HCT116 (cell line): Measurements from ENCODE around the gene ERC2. TPM values are rescaled to one million over a fixed set of nuclear protein-coding genes. Genes with fewer than 3 reads are reported as not detected.

Experiments
- ATAC-seq: fragments of 200-7000 bp; cut with Tn5 transposase; 2 replicates; pipeline ENCODE4 v1.9.1; 2020; ENCODE audit warnings: mild to moderate bottlenecking, moderate library complexity
- BruUV-seq: library from RNA; stranded (reverse); fragments of 400-500 nt; replicated peaks from 2 replicates; lab custom pipeline; 2021; lab: Mats Ljungman, UMichigan
- CTCF ChIA-PET: fragments of 300-600 bp; sonication (Branson Sonifier 250); formaldehyde crosslinking; loops from one replicate; lab custom pipeline; 2021; ENCODE audit warnings: antibody characterized with exemption; lab: Charles Lee
- POLR2A ChIA-PET: fragments of 300-600, 350-600 bp; sonication (Branson Sonifier 250); formaldehyde crosslinking; loops from one replicate; lab custom pipeline; 2021; ENCODE audit warnings: antibody characterized with exemption; lab: Charles Lee
- RAD21 ChIA-PET, 2 experiments: fragments of 300-600 bp; sonication (Branson Sonifier 250); formaldehyde crosslinking; loops; one replicate each; lab custom pipeline; 2023; ENCODE audit warnings: low total read pairs in 2 of 2; ENCODE audit not compliant: uncharacterized antibody in 2 of 2, unreplicated experiment in 2 of 2, low non-redundant PET in 1 of 2; lab: Charles Lee
- DNase-seq: peaks from one replicate; pipeline ENCODE4 v3.0.0-alpha.2; 2010; ENCODE audit warnings: low read depth, low spot score
- H2AFZ ChIP-seq: fragments of 200-600 bp; shearing (Covaris generic), sonication (generic); 2 replicates; pipeline ENCODE4 v1.6.1; 2017; ENCODE audit warnings: low read depth, mixed run types, mixed read lengths, antibody characterized with exemption, low read length; ENCODE audit not compliant: poor library complexity, severe bottlenecking
- H3K27ac ChIP-seq: 2 replicates; pipeline ENCODE4 v1.5.1; 2012; ENCODE audit warnings: low read depth, low read length
- H3K27me3 ChIP-seq: fragments of 200-600 bp; sonication (generic); 2 replicates; pipeline ENCODE4 v1.6.1; 2016; ENCODE audit warnings: mixed run types, low read length, mixed read lengths; ENCODE audit not compliant: insufficient read depth
- H3K36me3 ChIP-seq, 2 experiments: fragments of 200-500 bp in 1 of 2; fragments of 200-600 bp in 1 of 2; sonication (Bioruptor generic) in 1 of 2; sonication (generic) in 1 of 2; 2 replicates each; pipeline versions ENCODE4 v1.5.1 to v1.6.1; 2014 to 2016; ENCODE audit warnings: low read length in 2 of 2, inconsistent platforms in 1 of 2, mixed read lengths in 1 of 2, mixed run types in 1 of 2; ENCODE audit not compliant: insufficient read depth in 2 of 2, control insufficient read depth in 1 of 2
- H3K4me1 ChIP-seq, 2 experiments: fragments of 200-600 bp in 1 of 2; sonication (generic) in 1 of 2; 2 replicates each; pipeline versions ENCODE4 v1.5.1 to v1.6.1; 2012 to 2017; ENCODE audit warnings: low read length in 2 of 2, inconsistent platforms in 1 of 2, mild to moderate bottlenecking in 1 of 2, mixed read lengths in 1 of 2, mixed run types in 1 of 2, moderate library complexity in 1 of 2; ENCODE audit not compliant: insufficient read depth in 2 of 2, control insufficient read depth in 1 of 2
- H3K4me2 ChIP-seq: fragments of 200-600 bp; sonication (generic); 2 replicates; pipeline ENCODE4 v1.6.1; 2017; ENCODE audit warnings: mixed run types, low read length, mixed read lengths
- H3K4me3 ChIP-seq, 2 experiments: fragments of 200-600 bp in 1 of 2; sonication (generic) in 1 of 2; replicated peaks in 1 of 2; 2 replicates each; pipeline ENCODE4 v1.5.1; 2011 to 2016; ENCODE audit warnings: low read length in 2 of 2, control low read depth in 1 of 2, low read depth in 1 of 2, mild to moderate bottlenecking in 1 of 2, mixed read lengths in 1 of 2, mixed run types in 1 of 2
- H3K79me2 ChIP-seq: fragments of 200-600 bp; sonication (generic); 2 replicates; pipeline ENCODE4 v1.6.1; 2017; ENCODE audit warnings: mild to moderate bottlenecking, mixed run types, low read length, moderate library complexity, mixed read lengths; ENCODE audit not compliant: insufficient read depth
- H3K9ac ChIP-seq: fragments of 200-600 bp; sonication (generic); 2 replicates; pipeline ENCODE4 v1.6.1; 2016; ENCODE audit warnings: low read length, mixed read lengths
- H3K9me2 ChIP-seq: fragments of 200-600 bp; sonication (generic), shearing (Covaris generic); 2 replicates; pipeline ENCODE4 v1.6.1; 2017; ENCODE audit warnings: mixed run types, mild to moderate bottlenecking, moderate library complexity; ENCODE audit not compliant: insufficient read depth
- H3K9me3 ChIP-seq, 2 experiments: fragments of 200-500 bp in 1 of 2; fragments of 200-600 bp in 1 of 2; sonication (Bioruptor generic) in 1 of 2; sonication (generic) in 1 of 2; 2 replicates each; pipeline ENCODE4 v1.6.1; 2014 to 2017; ENCODE audit warnings: low read length in 2 of 2, mixed read lengths in 2 of 2, inconsistent platforms in 1 of 2, low read depth in 1 of 2, mild to moderate bottlenecking in 1 of 2, mixed run types in 1 of 2, moderate library complexity in 1 of 2; ENCODE audit not compliant: control insufficient read depth in 1 of 2, insufficient read depth in 1 of 2
- H4K20me1 ChIP-seq: fragments of 200-600 bp; sonication (generic), shearing (Covaris generic); 2 replicates; pipeline ENCODE4 v1.6.1; 2017; ENCODE audit warnings: mixed run types, mild to moderate bottlenecking, moderate library complexity; ENCODE audit not compliant: insufficient read depth
- CEBPB ChIP-seq: IDR thresholded peaks from 2 replicates; pipeline ENCODE4 v1.6.1; 2012; ENCODE audit warnings: low read depth
- ELF1 ChIP-seq: IDR thresholded peaks from 2 replicates; pipeline ENCODE4 v1.6.1; 2012; ENCODE audit warnings: low read depth, borderline replicate concordance
- EZH2 ChIP-seq: fragments of 200-600 bp; sonication (generic); IDR thresholded peaks from 2 replicates; pipeline ENCODE4 v1.6.1; 2017; ENCODE audit warnings: antibody characterized with exemption, mixed run types
- JUND ChIP-seq: IDR thresholded peaks from 2 replicates; pipeline ENCODE4 v1.6.1; 2012
- SP1 ChIP-seq: IDR thresholded peaks from 2 replicates; pipeline ENCODE4 v1.6.1; 2012; ENCODE audit warnings: low read depth
- SRF ChIP-seq: IDR thresholded peaks from 2 replicates; pipeline ENCODE4 v1.6.1; 2012; ENCODE audit warnings: low read depth
- TCF7L2 ChIP-seq: IDR thresholded peaks from 2 replicates; pipeline ENCODE4 v1.7.0; 2011; ENCODE audit warnings: borderline replicate concordance, inconsistent platforms; ENCODE audit not compliant: insufficient read depth, insufficient read length; ENCODE audit errors: extremely low read depth
- intact Hi-C: fragments of 100-400 bp; cut with micrococcal nuclease; formaldehyde crosslinking; loops from 2 replicates; pipeline ENCODE4 v1.10.0; 2022
- total RNA-seq: library from RNA; stranded (reverse); gene quantifications from one replicate; pipeline ENCODE4 v1.2.1, GENCODE V29; 2021; ENCODE audit not compliant: unreplicated experiment

Gene ERC2
- total RNA-seq, 1 experiment from 2014 or later: not detected

GRCh38 chr3:56123487-56123886 lies 344.8 kb downstream of the ERC2 start:
- Histone ChIP-seq H2AFZ (no peak overlapping the region), H3K9ac (no peak overlapping the region), H3K9me2 (no peaks in the 10 kb centered on the region), H3K4me2 (no peak overlapping the region), H3K79me2 (no peaks in the 10 kb centered on the region), H3K36me3 (no peaks in the 10 kb centered on the region), H3K4me1 (no peaks in the 10 kb centered on the region), H3K4me3 (no peak overlapping the region), H3K27ac (no peak overlapping the region), H3K27me3 (no peaks in the 10 kb centered on the region), H3K9me3 (no peaks in the 10 kb centered on the region), H4K20me1 (no peaks in the 10 kb centered on the region)
- intact Hi-C loops: no loop called here
- no peak for DNase-seq
- POLR2A ChIA-PET: no interaction called here
- BruUV-seq: no TSS peak
- CTCF ChIA-PET: no interaction called here
- ATAC-seq: no peak
- TF ChIP-seq CEBPB (no peak), EZH2 (no peak), JUND (no peak), ELF1 (no peak), SRF (no peak), SP1 (no peak)
- RAD21 ChIA-PET: no interaction called here

DNA sequence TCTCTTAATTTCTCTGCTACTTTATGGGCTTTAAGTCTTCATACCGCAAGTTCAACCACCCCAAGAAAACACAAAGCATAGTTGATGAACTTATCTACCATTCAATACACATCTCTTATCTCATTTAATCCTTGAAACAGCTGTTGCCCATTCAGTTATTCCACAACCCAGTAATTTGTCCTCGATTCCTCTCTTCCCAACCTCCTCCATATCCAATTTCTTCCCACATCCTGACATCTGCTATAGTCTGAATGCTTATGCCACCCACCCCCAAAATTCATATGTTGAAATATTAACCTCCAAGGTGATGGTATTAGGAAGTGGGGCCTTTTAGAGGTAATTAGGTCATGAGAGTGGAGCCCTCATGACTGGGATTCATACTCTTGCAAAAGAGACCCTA lies 345.4 kb downstream of the ERC2 start:
- Histone ChIP-seq H3K27me3 (no peaks in the 10 kb centered on the region), H3K4me1 (no peaks in the 10 kb centered on the region), H3K9ac (no peak overlapping the region), H3K79me2 (no peaks in the 10 kb centered on the region), H3K9me2 (no peaks in the 10 kb centered on the region), H3K9me3 (no peaks in the 10 kb centered on the region), H4K20me1 (no peaks in the 10 kb centered on the region), H3K27ac (no peak overlapping the region), H3K4me2 (no peak overlapping the region), H3K4me3 (no peak overlapping the region), H3K36me3 (no peaks in the 10 kb centered on the region), H2AFZ (no peak overlapping the region)
- POLR2A ChIA-PET: no interaction called here
- ATAC-seq (no peak), DNase-seq (no peak)
- intact Hi-C loops: no loop called here
- BruUV-seq: no TSS peak
- CTCF ChIA-PET: no interaction called here
- RAD21 ChIA-PET: no interaction called here
- TF ChIP-seq TCF7L2: no peak
- TF ChIP-seq ELF1: no peak
